Activated T-helper 1 cell treated with Interleukin-2 at 50 U/mL for 16 hours (primary cell): Measurements from ENCODE around the gene LRRC8B.
"Not testable (repeated sequence)": the region's sequence is repeated elsewhere in the genome, so short reads cannot be mapped to it uniquely, and the experiment has no call there.

Experiments
- DNase-seq: peaks from one replicate; pipeline ENCODE4 v3.0.0-alpha.2; 2020; ENCODE audit warnings: low read depth

Gene LRRC8B

DNA sequence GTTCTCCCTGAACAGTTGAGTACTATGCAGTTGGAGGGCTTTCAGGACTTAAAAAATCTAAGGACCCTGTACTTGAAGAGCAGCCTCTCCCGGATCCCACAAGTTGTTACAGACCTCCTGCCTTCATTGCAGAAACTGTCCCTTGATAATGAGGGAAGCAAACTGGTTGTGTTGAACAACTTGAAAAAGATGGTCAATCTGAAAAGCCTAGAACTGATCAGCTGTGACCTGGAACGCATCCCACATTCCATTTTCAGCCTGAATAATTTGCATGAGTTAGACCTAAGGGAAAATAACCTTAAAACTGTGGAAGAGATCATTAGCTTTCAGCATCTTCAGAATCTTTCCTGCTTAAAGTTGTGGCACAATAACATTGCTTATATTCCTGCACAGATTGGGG, 59.6 kb downstream of the LRRC8B start:
- no peak for DNase-seq

DNA sequence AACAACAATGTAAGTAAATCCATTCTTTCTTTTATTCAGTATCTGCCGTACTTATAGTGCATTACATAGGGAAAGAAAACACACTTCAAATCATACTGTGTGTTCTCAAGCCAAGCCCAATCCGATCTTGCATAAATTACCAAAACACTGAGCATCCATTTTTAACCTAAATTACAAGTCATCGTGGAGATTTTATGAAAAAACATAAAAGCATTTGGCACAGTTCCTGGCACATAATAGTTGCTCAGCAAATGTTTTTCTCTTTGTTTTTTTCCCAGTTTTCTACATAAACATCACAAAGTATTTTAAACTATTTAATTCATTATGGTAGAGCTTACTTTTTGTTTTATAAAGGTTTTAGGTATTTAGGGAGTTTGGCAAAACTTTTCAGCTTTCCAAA, 60.2 kb downstream of the LRRC8B start:
- no peak for DNase-seq

DNA sequence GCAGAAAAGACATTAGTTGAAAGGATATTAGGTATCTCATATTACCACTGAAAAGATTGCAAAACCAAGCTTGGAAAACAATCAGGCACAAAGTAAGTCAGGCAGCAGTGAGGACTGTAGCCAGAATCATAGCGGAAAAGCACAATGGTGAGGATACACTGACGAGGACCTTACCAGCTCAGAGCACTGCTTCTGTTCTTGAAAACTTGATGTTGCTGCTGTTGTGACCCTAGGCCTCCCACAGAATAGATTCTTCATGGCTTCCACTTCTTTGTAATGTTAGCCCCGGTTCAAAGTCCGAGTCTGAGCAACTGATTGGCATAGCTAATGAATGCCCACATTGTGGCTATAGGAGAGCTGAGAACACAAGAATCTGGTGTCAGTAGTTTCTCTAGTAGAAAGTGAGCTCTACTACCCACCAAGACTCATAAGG, 63.1 kb downstream of the LRRC8B start:
- DNase-seq = no peak

DNA sequence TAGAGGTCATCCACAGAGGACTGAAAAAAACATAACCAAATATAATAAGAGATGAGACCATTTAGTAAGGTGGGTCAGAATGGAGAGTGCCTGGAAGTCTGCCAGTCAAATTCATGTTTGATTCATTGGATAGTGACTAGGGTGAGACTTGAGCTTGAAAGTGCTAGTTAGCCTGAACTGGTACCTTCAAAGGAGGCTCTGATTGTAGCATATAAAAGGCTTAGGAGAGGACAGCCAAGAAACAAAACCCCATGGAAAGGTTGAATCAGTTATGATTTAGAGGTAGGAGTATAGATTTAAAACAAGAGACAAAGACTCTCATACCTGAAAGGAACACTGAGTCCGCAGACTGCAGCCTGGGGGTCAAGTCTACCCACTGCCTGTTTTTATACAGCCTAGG, 63.9 kb downstream of the LRRC8B start:
- no peak for DNase-seq

DNA sequence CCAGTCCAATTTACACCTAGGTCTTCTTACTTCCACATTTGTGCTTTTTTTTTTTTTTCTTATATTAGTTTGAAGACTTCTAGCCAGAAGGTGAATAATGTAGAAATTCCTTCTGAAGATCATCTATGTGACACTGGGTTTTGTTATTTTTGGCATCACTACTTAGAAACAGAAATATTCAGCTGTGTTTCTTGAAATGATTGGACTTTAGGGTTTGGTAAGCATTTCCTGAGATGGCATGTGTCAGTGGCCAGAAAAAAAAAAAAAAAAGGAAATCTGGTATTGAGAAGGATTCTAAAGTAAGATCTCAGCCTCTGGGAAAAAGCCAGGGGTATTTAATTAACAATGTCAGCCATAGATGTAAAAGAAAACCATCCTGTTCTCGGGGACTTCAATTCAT, 64.9 kb downstream of the LRRC8B start:
- no peak for DNase-seq

DNA sequence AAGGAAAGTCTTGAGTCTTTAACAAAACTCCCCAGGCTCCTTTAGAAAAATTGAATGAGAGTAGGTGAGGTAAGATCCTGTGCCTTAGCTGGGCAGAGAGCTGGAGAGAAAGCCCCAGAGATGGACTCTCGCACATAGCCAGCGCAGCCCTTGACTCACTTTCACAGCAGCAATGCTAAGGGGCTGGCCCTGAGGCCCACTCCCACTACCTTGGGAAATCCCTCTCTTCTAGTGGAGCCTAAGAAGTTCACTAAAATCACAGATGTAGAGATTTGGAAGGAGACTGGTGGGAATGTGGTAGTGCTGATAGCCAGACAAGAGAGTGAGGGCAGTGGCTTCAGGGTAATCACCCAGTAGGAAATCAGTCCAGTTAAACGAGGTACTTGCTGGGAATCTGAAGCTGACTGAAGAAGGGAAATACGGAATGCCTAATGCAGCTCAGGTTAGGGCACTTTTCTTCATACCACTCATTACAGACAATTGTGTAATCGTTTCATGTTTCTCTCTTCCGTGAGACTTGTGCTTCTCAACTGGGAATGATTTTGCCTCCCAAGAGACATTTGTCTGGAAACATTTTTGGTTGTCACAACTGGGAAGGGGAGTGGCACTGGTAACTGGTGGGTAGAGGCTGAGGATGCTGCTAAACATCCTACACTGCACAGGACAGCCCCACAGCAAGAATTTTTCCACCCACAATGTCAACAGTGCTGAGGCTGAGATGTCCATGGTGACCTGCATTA, 65.9 kb downstream of the LRRC8B start:
- DNase-seq = no peak

DNA sequence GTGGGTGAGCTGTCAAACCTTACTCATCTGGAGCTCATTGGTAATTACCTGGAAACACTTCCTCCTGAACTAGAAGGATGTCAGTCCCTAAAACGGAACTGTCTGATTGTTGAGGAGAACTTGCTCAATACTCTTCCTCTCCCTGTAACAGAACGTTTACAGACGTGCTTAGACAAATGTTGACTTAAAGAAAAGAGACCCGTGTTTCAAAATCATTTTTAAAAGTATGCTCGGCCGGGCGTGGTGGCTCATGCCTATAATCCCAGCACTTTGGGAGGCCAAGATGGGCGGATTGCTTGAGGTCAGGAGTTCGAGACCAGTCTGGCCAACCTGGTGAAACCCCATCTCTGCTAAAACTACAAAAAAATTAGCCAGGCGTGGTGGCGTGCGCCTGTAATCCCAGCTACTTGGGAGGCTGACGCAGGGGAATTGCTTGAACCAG, 68.3 kb downstream of the LRRC8B start:
- not testable (repeated sequence) for DNase-seq

DNA sequence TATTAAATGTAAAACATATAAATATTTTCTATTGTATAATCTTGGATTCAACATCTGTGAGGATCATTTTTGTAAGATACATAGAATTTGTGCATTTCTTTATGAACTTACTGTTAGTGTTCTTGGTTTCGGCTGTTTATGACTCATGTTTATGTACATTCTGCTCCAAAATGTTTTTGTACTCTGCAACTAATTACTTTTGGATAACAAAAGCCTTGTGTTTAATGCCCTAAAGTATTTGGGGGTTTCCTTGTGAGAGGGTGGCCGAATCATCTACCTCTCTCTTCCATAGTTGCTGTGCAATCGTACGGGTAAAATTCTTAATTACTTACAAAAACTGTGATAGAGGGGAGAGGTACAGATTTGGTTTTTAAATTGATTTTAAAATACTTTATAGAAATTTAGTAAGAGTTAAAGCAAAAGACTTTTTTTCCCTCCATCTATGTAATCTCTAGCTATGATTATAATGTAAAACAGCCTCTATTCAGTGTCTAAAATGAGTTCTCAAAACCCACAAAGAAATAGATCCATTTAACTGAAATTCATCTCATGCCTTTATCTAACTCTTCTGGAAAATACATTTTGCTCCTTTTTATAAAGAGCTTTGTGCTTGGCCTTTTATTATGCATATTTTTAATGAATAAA, 69.6 kb downstream of the LRRC8B start:
- DNase-seq = no peak

DNA sequence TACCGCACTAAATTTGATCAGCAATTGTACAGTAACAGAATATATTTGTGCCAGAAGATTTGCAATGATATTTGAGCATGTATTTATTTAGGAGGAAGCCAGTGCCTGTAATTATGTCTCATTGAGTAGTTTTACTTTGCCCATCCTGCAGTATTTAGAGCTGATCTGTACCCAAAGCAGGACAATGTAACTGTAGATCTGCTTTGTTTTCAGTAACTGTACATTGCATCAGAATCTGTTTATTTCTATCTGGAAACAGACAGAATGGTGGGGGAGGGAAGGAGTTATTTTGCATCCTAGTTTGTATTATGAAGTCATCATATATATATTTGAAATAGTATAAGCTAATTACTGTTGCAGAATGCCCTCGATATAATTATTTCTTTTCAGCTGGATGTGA, 72.1 kb downstream of the LRRC8B start:
- no peak for DNase-seq

DNA sequence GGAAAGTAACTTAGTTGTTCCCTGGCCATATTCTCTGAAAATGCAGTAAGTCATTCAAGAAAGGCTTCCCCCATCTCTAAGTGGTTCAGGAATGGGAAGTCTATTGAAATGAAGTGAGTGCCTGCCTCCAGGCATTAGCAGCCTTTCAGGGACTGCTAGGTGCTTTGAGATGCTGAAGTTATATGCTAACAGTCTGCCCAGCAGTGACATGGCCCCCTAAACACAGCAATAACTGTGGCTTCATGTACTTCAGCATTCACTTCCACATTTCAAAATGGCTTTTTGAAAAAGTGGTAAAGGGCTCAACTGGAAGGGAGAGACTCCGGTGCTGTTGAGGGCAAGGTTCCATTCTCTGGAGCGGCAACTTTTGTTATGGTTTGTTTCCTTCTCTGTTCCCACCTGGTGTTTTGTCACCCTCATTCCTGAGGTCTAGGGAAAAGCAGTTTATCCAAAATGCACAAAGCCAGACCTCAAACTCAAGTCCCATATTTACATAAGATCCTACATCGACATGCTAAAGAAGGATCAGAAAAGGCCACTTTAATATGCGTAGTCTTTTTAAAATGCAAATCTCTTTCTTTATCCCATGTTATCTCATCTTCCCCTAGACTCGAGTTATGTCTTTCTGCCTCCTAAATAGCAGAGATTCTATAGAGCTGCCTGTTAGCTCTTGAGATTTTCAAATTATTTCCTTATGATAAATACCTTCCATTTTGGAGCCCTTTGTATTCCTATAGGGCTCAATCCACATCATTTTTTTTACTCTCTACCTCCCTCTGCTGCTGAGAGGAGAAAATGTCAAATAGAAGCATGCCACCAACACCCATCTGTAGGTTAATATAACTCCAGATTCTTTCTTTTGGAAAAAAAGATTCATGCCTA, 74.1 kb downstream of the LRRC8B start:
- no peak for DNase-seq

DNA sequence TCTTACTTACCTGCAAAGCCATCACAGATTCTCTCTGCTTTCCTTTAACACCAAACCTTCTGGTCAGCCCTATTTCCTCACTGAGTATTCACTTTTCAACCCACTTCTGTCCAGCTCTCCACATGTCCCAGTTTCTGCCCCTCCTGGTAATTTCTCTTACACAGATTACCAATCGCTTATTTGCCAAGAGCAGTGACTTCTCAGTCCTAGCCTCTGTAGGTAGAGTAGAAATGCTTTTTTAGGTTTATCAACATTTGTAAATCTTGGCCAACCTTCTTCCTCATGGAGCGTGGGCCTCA, 74.7 kb downstream of the LRRC8B start:
- DNase-seq = no peak

DNA sequence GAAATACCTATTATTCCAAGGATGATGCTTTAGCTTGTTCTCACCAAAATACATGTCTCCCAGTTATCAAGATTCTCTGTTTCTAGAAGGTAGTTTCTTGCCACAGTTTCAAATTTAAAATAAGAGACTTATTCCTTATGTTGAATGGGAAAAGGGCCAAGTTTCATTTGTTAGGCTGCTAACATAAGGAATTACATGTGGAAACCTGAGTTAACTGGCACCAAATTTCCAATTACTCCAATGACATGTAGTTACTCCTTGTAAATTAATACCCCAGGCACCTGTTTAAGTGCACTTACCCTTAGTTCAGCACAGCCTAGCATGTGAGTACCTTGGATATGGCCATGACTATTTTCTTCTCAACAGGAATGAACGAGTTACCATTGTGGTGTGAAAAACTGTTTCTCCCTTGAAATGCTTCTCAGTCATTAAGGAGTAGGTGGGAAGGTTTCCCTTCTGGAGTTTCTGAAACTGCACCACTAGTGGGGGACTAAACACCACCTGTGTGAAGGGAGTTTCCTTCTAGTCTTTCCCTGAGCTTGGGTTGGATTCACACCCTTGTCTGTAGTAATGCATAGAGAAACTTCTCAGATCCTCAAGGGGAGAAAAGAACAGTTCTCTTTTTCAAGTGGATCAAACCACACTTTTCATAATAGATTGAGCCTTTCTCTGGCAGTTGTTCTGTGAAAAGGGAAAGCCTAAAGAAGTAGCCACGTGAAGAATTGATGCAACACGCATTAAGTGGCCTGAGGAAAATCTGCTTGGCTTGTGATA, 76.0 kb downstream of the LRRC8B start:
- DNase-seq = no peak

DNA sequence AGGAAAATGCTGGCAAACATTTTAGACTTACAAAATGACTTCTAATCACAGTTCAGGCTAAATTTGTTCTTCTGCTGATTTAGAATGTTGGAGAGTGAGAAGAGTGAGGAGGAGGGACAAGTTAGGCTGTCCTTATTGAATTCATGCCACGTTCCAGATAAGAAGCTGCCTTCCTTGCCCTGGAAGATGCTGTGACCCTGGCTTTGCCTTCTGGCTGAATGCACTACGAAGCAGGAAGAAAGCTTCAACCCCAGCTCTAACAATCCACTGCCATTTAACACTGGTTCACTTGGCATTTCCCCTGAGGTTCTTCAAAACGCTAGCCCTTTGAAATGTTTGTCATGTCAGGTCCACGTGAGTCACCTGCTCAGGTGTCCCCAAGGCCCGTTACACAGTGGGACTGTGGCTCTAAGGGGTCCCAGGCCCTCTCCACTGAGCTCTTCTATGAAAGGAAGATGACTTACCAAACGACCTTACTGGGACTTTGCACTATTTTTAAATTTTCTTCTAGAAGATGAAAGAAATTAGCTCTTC, 78.3 kb downstream of the LRRC8B start:
- DNase-seq = no peak

DNA sequence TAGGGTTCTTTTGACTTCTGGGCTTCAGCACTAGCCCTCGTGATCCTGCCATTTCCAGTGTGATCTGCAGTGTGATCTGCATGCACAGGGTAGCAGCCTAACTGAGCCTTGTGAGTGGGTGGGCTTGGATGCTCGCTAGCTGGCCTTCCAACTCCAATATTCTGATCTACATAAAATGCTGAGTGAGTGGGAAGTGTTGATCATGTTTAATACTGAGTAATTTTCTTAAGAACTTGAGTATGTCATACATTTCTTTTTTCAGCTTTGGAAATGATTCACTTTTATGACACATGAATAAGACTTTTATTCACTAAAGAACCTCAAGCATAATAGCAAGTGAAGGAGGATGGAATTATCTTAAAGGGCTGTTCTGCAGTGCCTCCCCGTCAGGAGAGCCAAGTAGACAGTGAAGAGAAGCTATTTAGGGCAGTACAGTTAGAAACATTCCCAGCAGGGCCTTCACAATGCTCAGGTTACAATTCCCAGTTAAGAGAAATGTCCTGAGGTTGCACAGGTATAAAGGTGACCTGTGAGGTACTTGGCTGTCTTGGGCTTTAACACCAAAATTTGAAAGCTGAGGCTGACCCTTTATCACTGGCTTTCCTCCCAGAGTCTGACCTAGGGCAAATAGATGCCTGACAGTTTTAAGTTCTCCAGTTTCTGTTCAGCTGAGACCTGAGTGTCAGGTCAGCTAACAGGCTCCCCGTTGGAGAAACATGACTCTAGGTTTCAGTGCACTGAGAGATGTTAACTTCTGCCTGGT, 79.2 kb downstream of the LRRC8B start:
- DNase-seq = no peak

DNA sequence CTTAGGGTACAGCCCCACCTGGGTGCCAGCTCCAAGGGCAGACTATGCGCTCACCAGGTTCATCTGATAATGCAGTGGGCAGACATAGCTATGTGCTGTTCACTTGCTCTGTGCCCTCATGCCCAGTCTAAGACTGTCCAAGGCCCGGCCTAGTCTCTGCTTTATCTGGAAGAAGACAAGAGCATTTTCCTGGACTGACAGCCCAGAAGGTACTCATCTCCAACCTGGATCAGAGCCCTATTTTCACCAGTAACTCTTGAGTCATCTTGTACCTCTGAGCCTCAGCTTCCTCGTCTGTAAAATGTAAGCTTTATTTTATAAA, 79.7 kb downstream of the LRRC8B start:
- DNase-seq = no peak

DNA sequence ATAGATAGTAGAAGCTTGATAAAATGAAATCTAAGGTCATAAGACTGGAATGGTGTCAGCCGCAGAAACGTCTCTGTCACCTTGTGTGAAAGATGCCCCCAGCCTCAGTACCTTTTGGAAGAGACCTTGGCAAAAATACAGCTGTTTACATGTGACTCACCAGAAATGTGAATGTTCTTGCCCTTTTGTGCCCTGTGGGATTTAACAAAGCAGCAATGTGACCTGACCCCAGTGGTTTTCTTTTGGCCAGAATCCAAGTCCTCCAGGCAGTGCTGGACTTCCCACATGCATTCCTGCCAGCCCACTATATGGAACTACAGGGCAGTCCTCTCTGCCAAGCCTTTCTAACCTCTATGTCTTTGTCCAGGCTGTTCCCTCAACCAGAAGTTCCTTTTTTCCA, 81.1 kb downstream of the LRRC8B start:
- DNase-seq = no peak

DNA sequence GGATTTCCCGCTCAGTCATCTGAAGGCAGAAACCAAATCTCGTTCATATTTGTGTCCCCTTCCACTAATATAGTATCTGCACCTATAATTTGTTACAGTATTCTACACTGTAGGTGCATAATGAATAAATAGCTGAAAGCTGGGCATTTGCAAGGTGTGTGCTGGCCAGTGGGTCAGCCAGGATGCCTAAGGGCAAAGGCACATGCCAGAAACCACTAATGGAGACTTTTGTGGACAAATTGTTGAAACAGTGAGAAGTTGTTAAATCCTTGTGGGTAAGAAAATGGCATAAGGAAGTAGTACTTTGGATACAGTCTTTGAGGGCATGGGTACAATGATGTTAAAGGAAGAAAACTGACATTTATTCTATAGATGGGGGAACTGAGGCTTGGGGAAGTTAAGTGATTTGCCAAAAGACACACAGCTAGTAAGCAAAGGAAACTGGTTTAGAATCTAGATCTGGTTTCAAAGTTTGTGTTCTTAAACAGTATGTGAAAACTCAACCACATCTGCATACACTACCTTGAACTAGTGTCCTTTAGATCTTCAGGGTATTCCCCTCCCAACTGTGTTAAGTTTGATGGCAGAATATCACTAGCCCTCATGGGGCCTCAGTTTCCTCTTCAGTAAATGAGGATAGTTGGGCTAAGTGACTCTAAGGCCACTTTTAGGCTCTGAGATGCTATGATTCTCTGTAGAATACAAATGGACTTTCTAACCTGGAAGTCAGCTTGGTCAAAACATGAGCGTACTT, 81.8 kb downstream of the LRRC8B start:
- no peak for DNase-seq

DNA sequence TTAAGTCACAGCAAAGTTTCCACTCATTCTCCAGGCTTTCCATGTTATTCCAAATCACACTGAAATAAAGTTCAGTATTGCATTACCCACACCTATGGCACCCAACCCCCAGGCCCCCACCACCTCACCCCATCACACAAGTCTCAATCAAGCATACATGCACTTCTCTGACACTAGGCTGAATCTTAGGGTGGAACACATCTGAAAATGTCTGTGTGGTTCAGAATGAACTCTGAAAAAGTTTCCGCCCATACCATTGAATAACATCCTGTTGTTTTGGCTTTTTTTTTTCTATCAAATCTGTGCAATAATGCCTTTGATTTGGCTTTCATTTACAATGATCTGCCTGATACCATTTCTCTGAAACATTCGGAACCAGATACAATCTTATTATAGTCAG, 82.5 kb downstream of the LRRC8B start:
- DNase-seq = peak; percentile 39

DNA sequence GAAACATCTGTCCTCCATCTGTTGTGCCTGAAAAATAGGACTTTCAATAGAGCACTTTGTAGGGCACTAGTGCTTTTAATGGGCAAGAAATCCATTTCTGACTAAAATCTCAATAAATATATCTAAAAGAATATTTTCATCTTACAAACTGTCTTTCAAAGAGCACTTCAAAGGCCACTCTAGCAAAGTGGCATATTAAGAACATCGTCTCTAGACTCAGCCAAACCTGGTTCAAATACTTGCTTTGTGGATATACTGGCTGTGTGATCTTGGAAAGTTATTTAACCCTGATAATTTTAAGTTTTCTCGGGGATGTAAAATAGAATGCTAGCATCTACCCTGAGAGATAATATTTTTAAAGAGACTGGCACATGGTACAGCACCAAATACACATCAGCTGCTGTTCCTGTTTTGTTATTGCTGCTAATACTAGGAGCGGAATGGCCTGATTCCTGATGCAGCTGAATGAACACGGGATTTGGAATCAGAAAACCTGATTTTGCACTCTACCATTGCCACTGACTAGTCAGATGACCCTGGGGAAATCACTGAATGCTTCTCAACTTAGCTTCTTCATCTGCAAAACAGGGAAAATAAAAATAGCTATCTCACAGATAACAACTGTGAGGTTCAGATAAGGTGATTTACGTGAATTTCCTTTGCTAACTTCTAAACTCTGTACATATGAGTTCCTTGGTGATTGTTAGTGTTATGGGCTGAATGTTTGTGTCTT, 83.1 kb downstream of the LRRC8B start:
- DNase-seq = no peak
